HUES6 (cell line): Measurements from ENCODE around the gene CTIF.

ENCODE experiments used
- H3K27ac ChIP-seq: 2 replicates; pipeline ENCODE4 v1.7.0; 2013; ENCODE audit warnings: low read depth, mild to moderate bottlenecking, low read length, inconsistent platforms
- H3K27me3 ChIP-seq: 2 replicates; pipeline ENCODE4 v1.6.1; 2013; ENCODE audit warnings: low read length; ENCODE audit not compliant: control insufficient read depth, insufficient read depth
- H3K36me3 ChIP-seq: 2 replicates; pipeline ENCODE4 v1.6.1; 2013; ENCODE audit warnings: low read length; ENCODE audit not compliant: control insufficient read depth, insufficient read depth
- H3K4me1 ChIP-seq: 2 replicates; pipeline ENCODE4 v1.6.1; 2013; ENCODE audit warnings: low read length; ENCODE audit not compliant: control insufficient read depth, insufficient read depth
- H3K4me3 ChIP-seq: 2 replicates; pipeline ENCODE4 v1.5.1; 2013; ENCODE audit warnings: low read depth, low read length
- H3K9ac ChIP-seq: one replicate; pipeline ENCODE4 v1.6.1; 2013; ENCODE audit warnings: mild to moderate bottlenecking, low read length
- H3K9me3 ChIP-seq: 2 replicates; pipeline ENCODE4 v1.6.1; 2013; ENCODE audit warnings: low read depth, low read length; ENCODE audit not compliant: control insufficient read depth, insufficient read depth

The CTIF gene

DNA sequence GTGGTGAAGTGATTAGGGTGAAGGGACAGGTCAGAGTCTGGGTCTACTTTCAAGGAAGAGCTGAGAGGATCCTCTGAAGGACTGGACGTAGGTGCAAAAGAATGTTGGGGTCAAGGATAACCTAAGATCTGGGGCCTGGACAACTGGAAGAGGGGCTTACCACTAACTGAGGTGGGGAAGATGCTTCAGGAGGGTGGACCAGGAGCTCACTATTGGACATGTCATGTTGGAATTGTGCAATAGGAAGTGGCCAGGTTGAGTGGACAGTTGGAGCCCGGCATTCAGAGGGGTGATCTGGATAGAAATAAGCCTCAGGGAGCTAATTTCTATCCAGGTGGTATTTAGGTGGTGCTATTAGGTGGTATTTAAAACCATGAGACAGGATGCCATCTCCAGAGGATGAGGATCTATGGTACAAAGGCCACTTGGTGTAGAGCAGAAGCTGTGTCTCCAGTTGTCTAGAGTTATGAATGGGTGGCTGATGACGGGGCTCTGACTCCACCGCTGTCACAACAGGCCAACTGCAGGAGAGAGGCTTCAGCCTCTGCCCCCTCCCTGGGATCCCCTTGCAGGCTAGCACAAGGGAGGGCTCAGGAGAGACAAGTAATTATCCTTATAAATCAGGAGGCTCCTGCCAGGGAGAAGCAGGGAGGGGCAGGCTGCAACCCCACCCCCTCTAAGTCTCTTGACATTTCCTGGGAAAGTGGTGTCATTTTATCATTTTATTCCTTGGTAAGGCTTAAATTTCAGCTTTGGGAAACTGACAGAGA is 254.0 kb downstream of the CTIF start:
- no peaks in the 10 kb centered on the region for H3K36me3 ChIP-seq
- no peak overlapping the region for H3K4me3 ChIP-seq
- no peaks in the 10 kb centered on the region for H3K27me3 ChIP-seq
- H3K9me3 ChIP-seq = no peaks in the 10 kb centered on the region
- no peak overlapping the region for H3K27ac ChIP-seq
- H3K9ac ChIP-seq = no peak overlapping the region
- H3K4me1 ChIP-seq = peaks cover 6% of the 10 kb centered on the region; the same call in 1 of the 2 replicates

DNA sequence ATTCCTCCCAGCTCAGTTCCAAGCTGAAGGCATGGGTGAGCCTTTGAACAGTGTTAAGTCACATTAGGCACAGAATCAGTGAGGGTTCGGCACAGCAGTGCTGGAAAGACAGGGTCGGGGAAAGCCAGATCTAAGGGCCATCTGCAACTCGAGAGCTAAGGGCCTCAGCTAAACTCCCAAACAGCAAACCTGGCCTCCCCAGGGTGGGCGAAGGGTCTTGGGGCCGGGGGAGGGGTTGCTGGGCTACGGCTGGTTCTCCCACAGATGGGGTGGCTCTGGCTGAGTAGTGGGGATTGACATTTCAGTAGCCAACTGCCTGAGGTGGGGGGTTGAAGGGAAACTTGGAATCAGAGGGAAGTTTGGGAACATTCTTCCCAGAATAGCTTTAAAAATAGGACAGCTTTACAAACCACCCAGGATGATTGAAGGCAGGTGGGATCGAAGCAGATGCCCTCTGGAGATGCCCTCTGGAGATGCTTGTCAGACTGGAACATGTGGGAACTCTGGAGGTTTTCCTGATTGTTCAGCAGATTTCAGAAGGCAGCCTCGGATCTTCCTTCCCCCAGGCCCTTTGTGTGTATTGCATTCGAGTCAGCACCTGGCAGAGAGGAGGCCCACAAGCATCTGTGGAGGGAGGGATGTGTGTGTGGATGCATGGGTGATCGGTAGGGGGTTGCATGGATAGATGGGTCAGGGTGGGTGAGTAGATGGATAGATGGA is 255.6 kb downstream of the CTIF start:
- no peaks in the 10 kb centered on the region for H3K27me3 ChIP-seq
- no peak overlapping the region for H3K9ac ChIP-seq
- no peak overlapping the region for H3K27ac ChIP-seq
- H3K4me1 ChIP-seq = no peaks in the 10 kb centered on the region
- no peaks in the 10 kb centered on the region for H3K9me3 ChIP-seq
- no peak overlapping the region for H3K4me3 ChIP-seq
- H3K36me3 ChIP-seq = no peaks in the 10 kb centered on the region

DNA sequence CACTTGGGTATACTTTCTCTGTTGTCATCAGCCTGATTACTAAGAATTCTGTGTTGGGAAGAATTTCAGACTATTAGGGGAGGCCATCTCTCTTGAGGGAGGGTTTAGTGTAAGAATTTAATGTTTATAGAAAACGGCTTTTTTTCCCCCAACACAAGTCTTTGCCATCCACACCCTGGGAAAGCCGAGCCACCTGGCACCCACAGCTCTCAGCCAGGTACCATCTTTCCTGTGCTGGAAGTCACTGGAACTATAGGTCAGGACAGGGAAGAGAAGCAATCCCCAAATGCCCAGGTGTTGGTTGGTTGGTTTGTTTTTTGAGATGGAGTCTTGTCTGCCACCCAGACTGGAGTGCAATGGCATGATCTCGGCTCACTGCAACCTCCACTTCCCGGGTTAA is 256.9 kb downstream of the CTIF start:
- Histone ChIP-seq H3K27me3 (no peaks in the 10 kb centered on the region), H3K9ac (no peak overlapping the region), H3K27ac (no peak overlapping the region), H3K4me1 (no peaks in the 10 kb centered on the region), H3K9me3 (no peaks in the 10 kb centered on the region), H3K36me3 (no peaks in the 10 kb centered on the region), H3K4me3 (no peak overlapping the region)

DNA sequence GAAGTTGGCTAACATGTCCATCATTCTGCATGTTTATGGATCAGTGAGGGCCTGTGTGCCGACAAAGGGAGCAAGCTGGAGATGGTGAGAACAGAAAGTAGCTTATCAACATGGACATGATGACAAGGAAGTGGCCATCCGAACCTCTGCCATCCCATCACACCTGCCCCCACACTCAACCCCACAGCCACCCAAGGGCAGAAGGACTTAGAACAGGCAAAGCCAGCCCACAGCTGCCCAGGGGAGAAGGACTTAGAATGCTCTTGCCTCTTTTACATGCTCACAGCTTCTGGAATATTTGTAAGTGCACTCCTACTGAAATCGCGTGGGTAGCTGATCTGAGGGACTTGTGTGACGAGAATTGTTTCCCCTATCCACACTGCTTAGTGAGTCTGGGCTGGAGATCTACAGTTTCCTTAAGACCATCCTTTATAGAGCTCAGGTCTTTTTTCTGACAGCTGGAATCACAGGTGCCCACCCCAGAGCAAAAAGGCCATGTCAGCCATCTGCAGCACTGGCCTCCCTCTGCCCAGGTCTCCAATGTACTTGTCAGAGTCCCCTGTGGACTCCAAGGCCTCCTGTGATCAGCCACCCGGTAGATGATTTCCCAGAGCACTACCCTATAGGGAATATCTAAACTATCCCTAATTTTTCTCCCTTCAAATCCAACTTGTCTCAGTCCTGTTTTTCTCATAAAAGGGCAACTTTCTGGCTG is 257.8 kb downstream of the CTIF start:
- Histone ChIP-seq H3K36me3 (no peaks in the 10 kb centered on the region), H3K27me3 (no peaks in the 10 kb centered on the region), H3K9ac (no peak overlapping the region), H3K4me1 (no peaks in the 10 kb centered on the region), H3K4me3 (no peak overlapping the region), H3K27ac (no peak overlapping the region), H3K9me3 (no peaks in the 10 kb centered on the region)

DNA sequence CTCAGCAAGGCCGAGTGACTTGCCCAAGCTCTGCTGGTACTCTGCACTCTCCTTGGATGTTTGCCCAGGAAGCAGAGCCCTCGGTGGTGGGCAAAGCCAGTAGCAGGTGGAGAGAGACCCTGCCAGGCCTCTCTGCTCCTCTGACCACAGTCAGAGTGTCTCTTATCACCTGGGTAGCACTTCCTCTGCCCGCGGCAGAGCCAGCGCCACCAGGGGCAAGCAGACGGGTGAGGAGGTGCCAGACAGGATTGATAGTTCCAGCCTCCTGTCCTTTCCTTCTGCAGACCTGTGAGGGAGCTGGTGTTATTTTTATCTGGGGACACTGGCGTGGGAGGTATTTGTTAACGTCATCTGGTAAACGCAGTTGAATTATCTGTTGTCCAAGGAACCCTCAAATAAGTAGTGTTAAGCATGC is 259.0 kb downstream of the CTIF start:
- Histone ChIP-seq H3K27ac (no peak overlapping the region), H3K27me3 (no peaks in the 10 kb centered on the region), H3K9ac (no peak overlapping the region), H3K4me3 (no peak overlapping the region), H3K4me1 (peaks cover 4% of the 10 kb centered on the region; the same call in 1 of the 2 replicates), H3K9me3 (no peaks in the 10 kb centered on the region), H3K36me3 (no peaks in the 10 kb centered on the region)

DNA sequence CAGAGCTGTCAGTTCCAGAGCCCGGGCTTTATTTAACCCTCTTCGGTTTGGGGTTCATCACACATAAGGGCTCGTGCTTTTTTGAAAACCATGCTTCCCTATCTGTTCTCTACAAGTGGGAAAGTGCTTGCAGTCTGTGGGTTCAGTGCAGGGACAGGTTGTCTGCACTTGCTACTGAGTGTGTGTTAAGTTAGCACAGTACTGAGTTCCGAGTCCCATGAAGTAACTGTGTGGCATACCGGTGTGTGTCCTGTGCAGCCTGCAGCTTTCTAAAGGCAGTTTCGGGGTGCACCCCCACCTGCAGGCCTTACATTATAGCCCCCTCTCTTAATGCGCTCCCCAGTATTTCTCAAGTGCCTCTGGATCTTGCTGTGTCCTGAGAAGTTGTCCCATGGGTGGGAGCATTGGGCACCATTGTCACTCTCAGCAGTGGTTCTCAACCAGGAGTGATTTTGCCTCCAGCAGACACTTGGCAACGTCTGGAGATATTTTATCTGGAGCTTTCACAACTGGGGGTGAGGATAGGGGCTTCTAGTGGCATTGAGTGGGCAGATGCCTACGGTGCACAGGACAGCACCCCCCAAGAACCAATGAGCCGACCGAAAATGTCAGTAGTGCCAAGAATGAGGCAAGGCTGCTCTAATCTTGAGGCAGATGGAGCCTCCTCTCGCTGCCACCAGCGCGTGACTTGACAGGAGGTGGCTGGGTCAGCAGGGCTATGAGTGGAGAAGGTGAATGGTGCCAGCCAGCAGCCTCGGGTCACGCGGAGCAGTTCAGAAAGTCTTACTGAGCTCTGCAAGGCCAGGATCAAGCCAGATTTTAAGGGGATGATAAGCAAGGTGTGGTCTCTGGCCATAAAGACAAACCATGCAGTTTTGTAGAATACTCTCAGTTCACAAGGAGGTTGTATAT is 259.8 kb downstream of the CTIF start:
- no peak overlapping the region for H3K4me3 ChIP-seq
- H3K9ac ChIP-seq = no peak overlapping the region
- H3K27ac ChIP-seq = no peak overlapping the region
- peaks cover 4% of the 10 kb centered on the region; the same call in 1 of the 2 replicates for H3K4me1 ChIP-seq
- no peaks in the 10 kb centered on the region for H3K27me3 ChIP-seq
- no peaks in the 10 kb centered on the region for H3K9me3 ChIP-seq
- H3K36me3 ChIP-seq = no peaks in the 10 kb centered on the region

DNA sequence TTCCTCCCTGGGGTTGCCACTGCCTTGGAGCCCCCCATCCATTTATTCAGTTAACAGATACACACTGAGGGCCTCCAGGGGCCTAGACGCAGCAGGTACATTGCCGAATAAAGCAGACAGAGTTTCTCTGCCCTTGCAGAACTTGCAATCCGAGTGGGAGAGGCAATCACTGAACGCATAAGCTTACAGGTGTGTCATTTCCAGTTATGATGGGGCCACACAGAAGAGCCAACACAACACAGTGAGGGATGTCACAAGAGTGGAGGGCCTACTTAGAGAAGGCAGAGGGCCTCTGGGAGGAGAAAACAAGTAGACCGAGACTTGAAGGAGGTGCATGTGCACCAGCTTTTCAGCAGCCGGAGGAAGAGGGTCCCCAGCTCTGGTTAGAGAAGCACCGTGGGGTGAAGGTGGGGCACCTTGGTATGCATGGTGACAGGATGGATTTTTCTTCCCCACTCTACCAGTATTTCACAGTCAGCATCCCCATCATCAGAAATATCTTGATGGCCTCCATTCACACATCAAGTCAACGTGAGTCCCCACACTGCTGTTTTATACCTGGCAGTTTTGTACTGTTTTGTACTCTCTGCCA is 261.0 kb downstream of the CTIF start:
- Histone ChIP-seq H3K4me3 (no peak overlapping the region), H3K4me1 (peaks cover 4% of the 10 kb centered on the region; the same call in 1 of the 2 replicates), H3K27ac (no peak overlapping the region), H3K9me3 (no peaks in the 10 kb centered on the region), H3K36me3 (no peaks in the 10 kb centered on the region), H3K27me3 (no peaks in the 10 kb centered on the region), H3K9ac (no peak overlapping the region)

DNA sequence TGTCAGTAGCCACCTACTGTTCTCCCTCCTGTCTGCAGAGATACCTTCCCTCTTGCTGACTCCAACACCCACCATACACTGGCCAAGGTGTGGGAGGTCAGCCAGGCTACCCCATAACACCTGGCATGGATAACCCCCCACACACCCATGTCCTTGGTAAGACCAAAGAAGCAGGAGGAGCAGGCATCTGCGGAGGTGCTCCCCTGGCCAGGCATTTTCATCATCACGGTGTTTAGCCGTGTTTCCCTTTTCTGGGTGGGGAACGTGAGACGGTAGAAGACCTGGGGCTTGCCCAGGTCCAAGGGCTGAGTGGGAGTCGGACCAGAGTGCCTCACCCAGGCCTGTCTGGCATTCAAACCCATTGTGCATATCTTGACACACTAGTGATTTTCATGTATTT is 261.6 kb downstream of the CTIF start:
- Histone ChIP-seq H3K9me3 (no peaks in the 10 kb centered on the region), H3K36me3 (no peaks in the 10 kb centered on the region), H3K27me3 (no peaks in the 10 kb centered on the region), H3K9ac (no peak overlapping the region), H3K4me1 (peaks cover 4% of the 10 kb centered on the region; the same call in 1 of the 2 replicates), H3K27ac (no peak overlapping the region), H3K4me3 (no peak overlapping the region)

DNA sequence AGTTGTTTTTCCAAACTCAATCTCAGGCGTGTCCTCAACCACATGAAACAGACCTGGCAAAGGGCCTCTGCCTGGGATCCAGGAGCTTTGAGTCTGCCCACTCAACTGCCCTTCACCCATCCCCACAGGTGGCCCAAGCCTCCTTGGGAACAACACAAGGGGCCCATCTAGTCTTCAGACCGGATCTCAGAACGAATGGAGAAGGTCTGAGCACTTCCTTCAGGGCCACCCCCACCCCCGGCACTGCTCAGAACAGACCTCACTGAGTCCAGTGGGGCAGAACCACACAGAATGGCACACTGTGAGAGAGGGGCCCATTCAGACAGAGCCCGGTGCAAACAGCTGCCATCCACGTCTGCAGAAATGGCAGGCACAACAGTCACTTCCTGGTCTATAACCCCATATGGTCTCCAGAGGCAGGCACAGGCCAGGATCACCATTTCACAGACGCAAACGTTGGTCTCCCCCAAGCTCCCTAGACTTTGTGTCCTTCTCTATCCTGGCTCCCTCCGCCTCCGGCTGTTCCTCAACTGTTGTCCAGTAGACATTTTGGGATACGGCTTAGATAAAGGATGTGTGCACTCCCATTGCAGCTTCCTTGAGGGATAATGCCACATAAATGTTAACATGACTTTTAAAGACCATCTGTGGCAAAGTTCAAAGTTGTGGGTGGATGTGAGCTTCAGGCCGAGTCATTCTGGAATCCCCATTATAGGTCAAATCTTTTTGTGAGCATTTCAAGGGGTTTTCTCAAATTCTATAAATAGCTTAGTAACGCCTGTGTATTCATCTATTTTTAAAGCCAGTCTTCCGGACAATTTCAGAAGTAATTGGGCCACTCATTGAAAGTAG is 262.3 kb downstream of the CTIF start:
- Histone ChIP-seq H3K4me1 (peaks cover 4% of the 10 kb centered on the region; the same call in 1 of the 2 replicates), H3K4me3 (no peak overlapping the region), H3K9me3 (no peaks in the 10 kb centered on the region), H3K27me3 (no peaks in the 10 kb centered on the region), H3K27ac (no peak overlapping the region), H3K9ac (no peak overlapping the region), H3K36me3 (no peaks in the 10 kb centered on the region)
